H1 (cell line): ENCODE measurements around the gene RFNG.
"Not testable (repeated sequence)": the region's sequence is repeated elsewhere in the genome, so short reads cannot be mapped to it uniquely, and the experiment has no call there.

Experiments
- CTCF ChIP-seq, 3 experiments: IDR thresholded peaks; 1 replicate in 2 of 3; 2 replicates in 1 of 3; pipeline versions ENCODE4 v1.5.1 to v1.6.1; 2011; ENCODE audit warnings: low read length in 3 of 3, mild to moderate bottlenecking in 3 of 3, inconsistent platforms in 2 of 3, low read depth in 1 of 3, moderate library complexity in 1 of 3; ENCODE audit not compliant: insufficient read depth in 1 of 3; ENCODE audit errors: control extremely low read depth in 1 of 3
- GTF2F1 ChIP-seq: IDR thresholded peaks from 2 replicates; pipeline ENCODE4 v1.6.1; 2012; ENCODE audit warnings: low read depth, low read length, improper control_type of control experiment, borderline replicate concordance
- JUND ChIP-seq: IDR thresholded peaks from 2 replicates; pipeline ENCODE4 v1.6.1; 2011; ENCODE audit warnings: mild to moderate bottlenecking, improper control_type of control experiment, low read length
- KDM5A ChIP-seq: fragments of 200-600 bp; IDR thresholded peaks from 2 replicates; pipeline ENCODE4 v1.7.1; 2012; ENCODE audit warnings: mild to moderate bottlenecking, low read length, inconsistent platforms, mixed read lengths
- POLR2A ChIP-seq, 2 experiments: IDR thresholded peaks; 1 replicate in 1 of 2; 2 replicates in 1 of 2; pipeline ENCODE4 v1.6.1; 2011; ENCODE audit warnings: low read depth in 2 of 2, low read length in 2 of 2, mild to moderate bottlenecking in 2 of 2; ENCODE audit errors: control extremely low read depth in 1 of 2
- POLR2AphosphoS5 ChIP-seq: IDR thresholded peaks from 2 replicates; pipeline ENCODE4 v1.6.1; 2011; ENCODE audit warnings: low read depth, low read length
- SP2 ChIP-seq: IDR thresholded peaks from 2 replicates; pipeline ENCODE4 v1.6.1; 2012; ENCODE audit warnings: mild to moderate bottlenecking, low read length, inconsistent platforms
- SP4 ChIP-seq: IDR thresholded peaks from 2 replicates; pipeline ENCODE4 v1.6.1; 2012; ENCODE audit warnings: low read length, inconsistent platforms
- TAF1 ChIP-seq: IDR thresholded peaks from 2 replicates; pipeline ENCODE4 v1.6.1; 2011; ENCODE audit warnings: mild to moderate bottlenecking, low read depth, low read length
- TAF7 ChIP-seq: optimal IDR thresholded peaks from 2 replicates; pipeline ENCODE3; 2011; ENCODE audit warnings: low read depth, mild to moderate bottlenecking, inconsistent platforms, low read length, moderate library complexity, borderline replicate concordance
- TEAD4 ChIP-seq: IDR thresholded peaks from 2 replicates; pipeline ENCODE4 v1.6.1; 2012; ENCODE audit warnings: low read depth, low read length, inconsistent platforms, mixed read lengths
- USF2 ChIP-seq: IDR thresholded peaks from 2 replicates; pipeline ENCODE4 v1.6.1; 2011; ENCODE audit warnings: low read length, improper control_type of control experiment
- YY1 ChIP-seq: IDR thresholded peaks from 2 replicates; pipeline ENCODE4 v1.6.1; 2011; ENCODE audit warnings: low read depth, mild to moderate bottlenecking, low read length

- TF ChIP-seq USF2; YY1; CTCF (IDR thresholded peaks at IDR 0.05; ENCODE audit: control extremely low read depth in 1 of 3, insufficient read depth in 1 of 3, low read depth in 1 of 3, low read length in 3 of 3); TAF1; SP4; POLR2AphosphoS5; POLR2A (IDR thresholded peaks at IDR 0.05; ENCODE audit: control extremely low read depth in 1 of 2, low read depth in 2 of 2, low read length in 2 of 2); GTF2F1; KDM5A; JUND; SP2; TEAD4; TAF7: not testable (repeated sequence)
These were observed 12.7 kb downstream of the RFNG start for GRCh38 chr17:82038796-82039409.
